HG03108 (cell line): Measurements from ENCODE around the gene KPNA5.
"Not testable (repeated sequence)": the region's sequence is repeated elsewhere in the genome, so short reads cannot be mapped to it uniquely, and the experiment has no call there.

Experiments used
- ATAC-seq: cut with Tn5 transposase; IDR thresholded peaks from one replicate; pipeline ENCODE4 v1.9.1; 2021; ENCODE audit warnings: moderate library complexity; ENCODE audit not compliant: unreplicated experiment

The KPNA5 gene

DNA sequence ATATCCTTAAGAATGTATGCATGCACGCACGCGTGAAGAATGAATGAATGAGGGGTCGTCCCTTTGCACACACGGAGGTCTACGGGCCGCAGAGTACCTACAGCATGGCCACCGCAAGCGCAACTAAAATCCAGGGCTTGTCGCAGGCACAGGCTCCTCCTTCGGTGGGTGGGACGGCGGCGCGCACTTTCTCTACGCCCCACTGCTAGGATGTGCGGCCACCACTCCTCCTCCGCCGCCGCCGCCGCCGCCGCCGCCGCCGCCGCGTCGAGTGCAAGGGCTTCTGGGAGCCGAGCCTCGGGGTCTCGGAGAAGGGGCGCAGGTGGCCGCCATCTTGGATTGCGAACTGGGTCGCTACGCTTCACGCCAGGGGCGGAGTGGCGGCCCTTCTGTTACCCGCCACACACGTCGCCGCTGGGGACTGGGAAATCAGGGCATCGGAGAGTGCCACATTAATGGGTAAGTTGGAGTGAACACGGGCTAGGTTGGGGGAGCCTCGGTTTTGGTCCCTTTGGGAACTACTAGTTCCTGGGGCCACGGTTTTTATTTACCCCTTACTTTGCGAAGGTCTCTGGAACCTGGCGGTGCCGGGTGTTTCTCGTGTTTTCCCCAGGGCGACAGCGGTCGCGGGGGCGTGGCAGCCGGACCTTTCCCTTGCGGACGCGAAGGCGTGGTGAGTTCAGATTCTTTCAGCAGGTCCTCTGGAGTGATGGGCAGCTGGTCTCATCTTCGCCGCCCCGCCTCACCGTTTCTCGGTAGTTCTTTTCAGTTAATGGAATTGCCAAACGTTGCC lies at the start of gene KPNA5:
TSS of gene KPNA5 (plus strand) at position 332 of the 793 bp plus-strand sequence. CDS start at position 456, 124 bp downstream.
- ATAC-seq: peak; percentile 96

DNA sequence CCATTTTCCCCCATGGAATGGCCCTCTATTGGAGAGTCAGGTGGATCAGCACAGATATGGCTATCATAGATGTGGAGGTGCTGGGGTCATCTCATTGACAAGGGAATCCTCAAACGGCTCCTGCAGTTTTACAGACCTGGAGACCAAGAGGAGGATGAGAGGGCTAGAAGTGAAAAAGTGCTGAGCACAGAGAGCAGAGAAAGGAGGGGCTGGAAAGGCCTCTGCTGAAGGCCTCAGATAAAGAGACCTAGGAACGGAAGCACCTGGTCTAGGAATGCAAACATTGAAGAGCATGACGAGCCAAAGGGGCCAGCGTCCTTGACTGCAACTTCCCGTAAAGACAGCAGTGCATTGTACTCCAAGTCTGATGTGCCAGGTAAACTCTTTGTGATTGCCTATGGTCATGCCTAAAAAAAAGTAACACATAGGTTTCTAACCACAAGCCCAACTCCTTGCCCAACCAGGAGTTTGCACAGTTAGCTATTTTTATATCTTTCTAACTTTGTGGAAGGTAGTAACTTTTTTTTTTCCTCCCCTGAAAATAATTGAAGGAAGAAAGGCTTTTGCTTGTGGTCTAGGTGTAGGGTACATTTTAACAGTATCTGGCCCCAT lies 49.5 kb upstream of the KPNA5 start:
- ATAC-seq: peak; percentile 73

DNA sequence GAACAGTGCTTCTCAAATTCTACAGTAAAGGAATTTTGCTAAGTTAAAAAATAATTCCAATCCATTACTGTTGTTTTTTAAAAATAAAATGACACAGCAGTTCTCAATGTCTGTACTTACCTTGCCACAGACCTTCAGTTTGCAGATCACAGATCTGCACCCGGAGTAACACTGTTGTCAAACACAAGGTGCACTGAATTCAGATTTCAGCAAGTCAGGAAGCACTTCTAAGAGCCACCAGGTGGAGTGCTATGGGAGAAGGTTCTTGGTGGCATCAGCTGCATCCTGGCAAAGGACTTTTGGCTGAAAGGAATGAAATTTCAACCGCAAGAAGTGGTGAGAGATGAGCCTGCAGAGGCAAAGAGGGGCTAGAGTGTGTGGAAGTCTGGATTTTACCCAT lies 47.3 kb upstream of the KPNA5 start:
- ATAC-seq: no peak

DNA sequence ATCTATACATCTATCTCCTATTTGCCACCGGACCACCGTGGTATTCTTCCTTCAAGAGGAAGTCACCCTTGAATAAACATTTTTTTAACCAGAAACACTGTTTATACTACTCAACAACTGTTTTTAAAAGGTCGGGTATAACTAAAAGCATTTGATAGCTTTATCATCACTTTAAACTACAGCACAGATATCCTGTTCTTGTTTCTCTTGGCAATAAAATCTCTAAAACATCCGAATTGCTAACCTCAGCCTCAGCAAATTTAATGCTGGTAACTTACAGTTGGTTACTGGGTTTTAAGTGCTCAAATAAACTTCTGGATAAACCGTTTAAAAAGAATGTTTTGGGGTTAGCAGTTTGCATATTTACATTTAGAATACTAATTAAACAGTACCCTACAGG lies 32.9 kb upstream of the KPNA5 start:
- ATAC-seq: no peak

DNA sequence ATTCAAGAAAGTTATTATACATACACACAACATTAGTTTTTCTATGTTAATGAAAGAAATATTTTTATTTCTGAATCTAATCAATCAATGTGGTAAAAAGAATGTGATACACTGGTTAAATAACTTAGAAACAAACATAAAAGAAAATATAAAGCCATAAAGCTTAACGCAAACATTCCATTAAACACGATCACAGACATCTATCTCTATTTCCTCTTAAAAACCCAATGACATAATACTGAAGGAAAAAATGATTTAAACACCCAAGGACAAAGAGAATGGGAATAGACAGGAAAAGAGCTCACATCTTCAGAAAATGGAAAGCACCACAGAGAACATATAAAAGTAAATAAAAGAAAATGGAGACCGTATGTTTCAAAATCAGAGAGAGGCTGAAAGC lies 31.9 kb upstream of the KPNA5 start:
- ATAC-seq: no peak

DNA sequence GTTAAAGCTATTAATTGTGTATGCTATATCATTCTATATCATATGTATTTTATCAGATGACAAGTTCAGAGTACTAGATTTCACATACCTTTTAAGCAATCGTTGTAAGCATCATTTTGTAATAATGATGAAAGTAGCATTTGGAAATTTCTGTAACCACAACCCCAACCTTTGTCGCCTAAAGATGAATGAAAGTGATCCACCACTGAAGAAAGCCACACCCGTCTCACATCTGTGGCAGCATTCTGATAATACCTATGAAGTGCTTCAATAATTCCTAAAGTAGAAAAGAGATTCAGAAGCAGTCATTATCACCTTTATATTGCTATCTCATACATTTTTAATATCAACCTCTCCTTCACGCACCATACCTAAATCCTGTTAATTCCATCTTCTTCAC lies 29.1 kb upstream of the KPNA5 start:
- no peak for ATAC-seq

DNA sequence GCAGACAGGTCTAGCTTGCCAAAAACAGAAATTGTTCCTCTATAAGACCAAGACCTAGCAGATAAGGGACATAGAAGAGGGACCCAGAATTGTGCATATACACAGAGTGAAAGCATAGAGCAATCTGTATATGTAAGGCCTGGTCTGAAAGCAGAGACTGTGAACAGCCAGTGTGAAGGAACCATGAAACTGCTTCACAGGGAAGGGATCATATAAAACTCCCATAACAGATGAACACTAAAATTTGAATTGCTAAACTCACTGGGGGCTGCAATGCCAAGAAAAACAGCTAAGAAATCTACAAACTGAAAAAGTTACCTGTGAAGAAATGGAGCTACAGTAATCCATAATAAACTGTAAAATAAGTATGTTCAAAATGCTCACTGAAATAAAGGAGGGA lies 19.4 kb upstream of the KPNA5 start:
- no peak for ATAC-seq

DNA sequence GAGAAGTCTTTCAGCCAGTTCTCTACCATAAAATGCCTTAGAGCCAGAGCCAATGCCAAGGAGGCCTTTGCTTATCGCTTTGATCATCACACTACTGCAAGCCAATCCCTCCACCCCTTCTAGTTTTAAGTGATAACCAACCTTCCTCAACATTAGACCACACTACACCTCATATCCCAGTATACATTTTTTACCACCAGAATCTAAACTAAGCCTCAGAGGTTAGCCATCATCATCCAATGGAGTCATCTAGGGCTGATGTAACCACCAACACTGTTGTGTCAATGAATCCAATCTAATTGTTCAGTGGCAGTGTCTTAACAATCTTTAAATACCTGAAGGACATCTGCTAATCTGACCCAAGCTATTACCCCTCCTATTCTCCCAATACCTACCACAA lies 18.8 kb upstream of the KPNA5 start:
- no peak for ATAC-seq

DNA sequence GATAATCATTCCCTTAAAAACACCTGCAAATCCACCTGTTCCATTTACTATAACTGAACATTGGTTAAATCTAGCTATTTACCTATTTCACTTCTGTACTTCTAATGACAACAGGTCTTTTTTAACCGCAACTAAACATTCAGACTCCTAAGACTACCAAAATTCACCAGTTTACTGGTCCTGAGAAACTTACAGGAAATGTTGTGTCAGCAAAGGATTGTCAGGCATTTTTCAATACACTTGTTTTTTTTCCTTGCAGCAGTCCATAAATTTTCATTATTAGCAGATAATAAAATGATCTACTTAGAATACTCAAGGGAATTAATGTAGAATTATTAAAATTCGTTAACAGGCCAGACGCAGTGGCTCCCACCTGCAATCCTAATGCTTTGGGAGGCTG lies 17.7 kb upstream of the KPNA5 start:
- no peak for ATAC-seq

DNA sequence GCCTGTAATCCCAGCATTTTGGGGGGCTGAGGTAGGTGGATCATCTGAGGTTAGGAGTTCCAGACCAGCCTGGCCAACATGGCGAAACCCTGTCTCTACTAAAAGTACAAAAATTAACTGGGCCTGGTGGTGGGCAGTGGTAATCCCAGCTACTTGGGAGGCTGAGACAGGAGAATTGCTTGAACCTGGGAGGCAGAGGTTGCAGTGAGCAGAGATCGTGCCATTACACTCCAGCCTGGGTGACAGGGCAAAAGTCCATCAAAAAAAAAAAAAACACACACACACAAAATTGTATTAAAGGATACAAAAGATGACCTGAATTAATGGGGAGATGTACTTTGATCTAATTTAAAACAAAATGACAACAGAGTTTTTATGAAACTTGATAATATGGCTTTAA lies 16.8 kb upstream of the KPNA5 start:
- ATAC-seq: not testable (repeated sequence)

DNA sequence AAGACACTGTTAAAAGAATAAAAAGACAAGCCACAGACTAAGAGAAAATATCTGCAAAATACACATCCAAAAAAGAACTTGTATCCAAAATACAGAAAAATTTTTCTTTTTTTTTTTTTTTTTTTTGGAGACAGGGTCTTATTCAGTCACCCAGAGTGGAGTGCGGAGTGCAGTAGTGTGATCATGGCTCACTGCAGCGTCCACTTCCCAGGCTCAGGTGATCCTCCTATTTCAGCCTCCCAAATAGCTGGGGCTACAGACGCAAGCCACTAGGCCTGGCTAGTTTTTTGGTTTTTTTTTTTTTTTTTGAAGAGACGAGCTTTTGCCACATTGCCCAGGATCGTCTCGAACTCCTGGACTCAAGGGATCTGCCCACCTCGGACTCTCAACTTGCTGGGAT lies 15.5 kb upstream of the KPNA5 start:
- no peak for ATAC-seq

DNA sequence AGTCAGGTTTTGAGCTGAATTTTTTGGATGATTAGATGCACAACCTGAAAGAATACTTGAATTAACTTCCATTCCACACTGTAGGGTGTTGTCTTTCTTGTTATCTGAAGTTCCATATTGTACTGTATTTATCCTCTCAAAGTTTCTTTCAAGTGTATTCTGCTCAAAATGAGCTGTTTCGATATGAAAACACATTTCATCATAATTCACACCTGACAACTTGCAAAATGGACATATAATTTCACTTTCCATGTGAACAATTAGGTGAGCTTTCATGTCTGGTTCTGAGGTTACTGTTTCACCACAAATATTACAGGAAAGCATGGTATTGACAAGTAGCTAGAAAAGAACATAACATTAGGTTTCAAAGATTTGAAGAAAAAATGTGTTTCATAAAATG lies 14.1 kb upstream of the KPNA5 start:
- peak; percentile 33 for ATAC-seq

DNA sequence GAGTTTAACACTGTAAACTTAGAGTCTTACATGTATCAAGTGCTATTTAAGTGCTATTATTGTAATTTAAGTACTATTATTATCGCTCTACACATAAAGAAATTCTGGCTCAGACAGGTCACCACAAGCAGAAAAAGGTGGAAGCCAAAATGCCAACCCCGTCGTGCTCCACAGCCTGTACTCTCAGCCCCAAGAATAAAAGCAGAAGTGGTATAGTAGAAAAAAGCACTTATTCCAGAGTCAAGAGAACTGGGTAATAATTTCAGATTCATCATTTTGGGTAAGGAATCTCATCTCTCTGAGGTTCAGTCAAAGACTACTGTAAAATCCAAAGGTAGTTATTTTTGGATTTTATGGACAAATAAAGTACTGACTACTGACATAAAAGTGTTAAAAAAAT lies 13.4 kb upstream of the KPNA5 start:
- ATAC-seq: no peak

DNA sequence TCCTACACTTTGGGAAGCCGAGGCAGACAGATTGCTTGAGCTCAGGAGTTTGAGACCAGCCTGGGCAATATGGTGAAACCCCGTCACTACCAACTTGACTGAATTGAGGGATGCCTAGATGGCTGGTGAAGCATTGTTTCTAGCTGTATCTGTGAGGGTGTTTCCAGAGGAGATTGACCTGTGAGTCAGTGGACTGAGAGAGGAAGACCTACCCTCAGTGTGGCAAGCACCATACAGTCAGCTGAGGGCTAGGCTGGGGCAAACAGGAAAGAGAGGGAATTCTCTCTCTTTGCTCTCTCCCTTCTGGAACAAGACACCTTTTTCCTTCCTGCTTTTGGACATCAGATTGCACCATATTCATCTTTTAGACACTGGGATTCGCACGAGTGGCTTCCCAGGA lies 8.7 kb upstream of the KPNA5 start:
- ATAC-seq: no peak

DNA sequence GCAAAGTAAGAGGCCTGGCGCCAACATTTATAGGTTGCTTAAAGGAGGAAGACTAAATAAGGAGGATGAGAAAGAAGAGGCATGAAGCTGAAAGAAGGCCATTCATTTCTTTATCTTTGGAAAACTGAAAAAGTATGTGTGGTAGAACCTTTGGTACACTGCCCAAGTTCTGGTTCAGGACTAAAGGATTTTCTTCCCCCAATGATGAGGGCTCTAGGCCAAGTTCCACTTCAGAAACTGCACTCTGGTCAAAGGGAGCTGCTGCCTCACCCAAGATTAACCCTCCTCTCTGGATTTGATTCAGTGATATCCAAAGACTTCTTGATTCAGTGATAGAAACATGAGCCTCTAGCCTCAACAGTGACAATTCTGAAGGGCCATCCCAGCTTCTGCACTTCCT lies 5.0 kb upstream of the KPNA5 start:
- no peak for ATAC-seq

DNA sequence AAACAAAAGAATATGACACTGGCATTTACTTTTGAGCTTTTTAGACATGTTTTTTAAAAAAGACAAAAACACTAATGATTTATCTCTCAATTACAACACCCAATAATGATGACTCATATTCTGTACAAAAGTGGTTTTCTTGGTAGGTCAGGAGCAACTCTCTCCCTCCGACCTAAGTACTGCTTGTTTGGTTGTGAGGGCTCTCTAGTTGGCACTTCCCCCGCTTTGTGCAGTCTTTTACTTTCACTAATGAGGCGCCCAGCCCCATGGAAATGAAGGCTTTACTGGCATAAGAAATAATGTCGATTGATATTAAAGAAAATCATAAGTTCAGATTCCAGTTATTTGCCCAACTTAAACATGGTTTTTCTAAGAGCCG lies 1.3 kb downstream of the KPNA5 start:
- ATAC-seq: no peak

DNA sequence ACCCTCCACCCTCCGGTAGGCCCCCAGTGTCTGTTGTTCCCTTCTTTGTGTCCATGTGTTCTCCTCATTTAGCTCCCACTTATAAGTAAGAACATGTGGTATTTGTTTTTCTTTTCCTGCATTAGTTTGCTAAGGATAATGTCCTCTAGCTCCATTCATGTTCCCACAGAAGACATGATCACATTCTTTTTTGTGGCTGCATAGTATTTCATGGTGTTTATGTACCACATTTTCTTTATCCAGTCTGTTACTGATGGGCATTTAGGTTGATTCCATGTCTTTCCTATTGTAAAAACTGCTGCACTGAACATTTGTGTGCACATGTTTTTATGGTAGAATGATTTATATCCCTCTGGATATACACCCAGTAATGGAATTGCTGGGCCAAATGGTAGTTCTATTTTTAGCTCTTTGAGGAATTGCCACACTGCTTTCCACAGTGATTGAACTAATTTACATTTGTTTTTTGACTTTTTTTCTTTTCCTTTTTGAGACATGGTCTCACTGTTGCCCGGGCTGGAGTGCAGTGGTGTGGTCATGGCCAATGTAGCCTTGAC lies 4.5 kb downstream of the KPNA5 start:
- no peak for ATAC-seq

DNA sequence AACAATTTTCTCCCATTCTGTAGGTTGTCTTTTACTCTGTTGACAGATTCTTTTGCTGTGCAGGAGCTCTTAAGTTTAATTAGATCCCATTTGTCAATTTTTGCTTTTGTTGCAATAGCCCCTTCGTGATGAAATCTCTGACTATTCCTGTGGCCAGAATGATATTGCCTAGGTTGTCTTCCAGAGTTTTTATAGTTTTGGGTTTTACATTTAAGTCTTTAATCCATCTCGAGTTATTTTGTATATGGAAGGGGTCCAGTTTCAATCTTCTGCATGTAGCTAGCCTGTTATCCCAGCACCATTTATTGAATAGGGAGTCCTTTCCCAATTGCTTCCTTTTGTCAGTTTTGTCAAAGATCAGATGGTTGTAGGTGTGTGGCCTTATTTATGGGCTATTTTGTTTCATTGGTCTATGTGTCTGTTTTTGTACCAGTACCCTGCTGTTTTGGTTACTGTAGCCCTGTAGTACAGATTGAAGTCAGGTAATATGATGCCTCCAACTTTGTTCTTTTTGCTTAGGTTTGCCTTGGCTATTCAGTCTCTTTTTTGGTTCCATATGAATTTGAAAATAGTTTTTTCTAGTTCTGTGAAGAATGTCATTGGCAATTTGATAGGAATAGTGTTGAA lies 5.6 kb downstream of the KPNA5 start:
- ATAC-seq: not testable (repeated sequence)

DNA sequence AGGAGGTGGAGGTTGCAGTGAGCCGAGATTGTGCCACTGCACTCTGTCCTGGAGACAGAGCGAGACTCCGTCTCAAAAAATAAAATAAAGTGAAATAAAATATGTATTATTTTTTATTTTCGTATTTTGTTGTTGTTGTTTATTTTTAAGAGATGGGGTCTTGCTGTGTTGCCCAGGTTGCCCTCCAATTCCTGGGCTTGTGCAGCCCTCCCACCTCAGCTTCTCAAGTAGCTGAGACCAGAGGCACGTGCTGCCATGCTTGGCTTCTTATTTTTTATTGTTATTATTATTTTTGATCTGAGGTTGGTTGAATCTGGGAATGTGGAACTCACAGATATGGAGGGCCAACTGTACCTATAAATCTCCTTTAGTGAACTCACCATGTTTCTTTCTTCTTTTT lies 10.1 kb downstream of the KPNA5 start:
- no peak for ATAC-seq

DNA sequence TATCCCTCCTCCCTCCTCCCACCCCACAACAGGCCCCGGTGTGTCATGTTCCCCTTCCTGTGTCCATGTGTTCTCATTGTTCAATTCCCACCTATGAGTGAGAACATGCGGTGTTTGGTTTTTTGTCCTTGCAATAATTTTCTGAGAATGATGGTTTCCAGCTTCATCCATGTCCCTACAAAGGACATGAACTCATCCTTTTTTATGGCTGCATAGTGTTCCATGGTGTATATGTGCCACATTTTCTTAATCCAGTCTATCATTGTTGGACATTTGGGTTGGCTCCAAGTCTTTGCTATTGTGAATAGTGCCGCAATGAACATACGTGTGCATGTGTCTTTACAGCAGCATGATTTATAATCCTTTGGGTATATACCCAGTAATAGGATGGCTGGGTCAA lies 11.9 kb downstream of the KPNA5 start:
- not testable (repeated sequence) for ATAC-seq

DNA sequence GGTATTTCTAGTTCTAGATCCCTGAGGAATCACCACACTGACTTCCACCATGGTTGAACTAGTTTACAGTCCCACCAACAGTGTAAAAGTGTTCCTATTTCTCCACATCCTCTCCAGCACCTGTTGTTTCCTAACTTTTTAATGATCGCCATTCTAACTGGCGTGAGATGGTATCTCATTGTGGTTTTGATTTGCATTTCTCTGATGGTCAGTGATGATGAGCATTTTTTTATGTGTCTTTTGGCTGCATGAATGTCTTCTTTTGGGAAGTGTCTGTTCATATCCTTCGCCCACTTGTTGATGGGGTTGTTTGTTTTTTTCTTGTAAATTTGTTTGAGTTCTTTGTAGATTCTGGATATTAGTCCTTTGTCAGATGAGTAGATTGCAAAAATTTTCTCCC lies 12.3 kb downstream of the KPNA5 start:
- ATAC-seq: not testable (repeated sequence)

DNA sequence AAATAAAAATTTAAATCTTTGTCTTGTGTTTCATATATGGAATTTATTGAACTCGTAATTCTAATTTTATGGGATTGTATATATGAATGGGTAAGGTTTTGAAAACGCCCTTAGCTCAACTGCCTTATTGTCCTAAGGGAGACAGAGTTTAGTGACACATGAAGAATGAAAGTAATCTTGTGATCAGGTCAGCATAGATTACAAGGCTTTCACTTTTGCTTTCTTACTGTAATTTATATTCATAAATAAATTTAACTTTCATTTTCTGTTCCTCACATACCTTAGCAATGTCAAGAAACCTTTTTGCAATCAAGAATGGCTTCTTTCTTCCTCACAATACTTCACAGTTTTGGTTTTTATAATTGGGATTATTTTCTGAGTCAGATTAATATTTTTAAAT lies 14.4 kb downstream of the KPNA5 start:
- peak; percentile 94 for ATAC-seq
